K562 (cell line): ENCODE results near the gene ABCG2. TPM values are rescaled to one million over a fixed set of nuclear protein-coding genes. Genes with fewer than 3 reads are reported as not detected.

ENCODE experiments used
- ATAC-seq: fragments of 200-7000 bp; cut with Tn5 transposase; 3 replicates; pipeline ENCODE4 v1.9.1; 2020; ENCODE audit warnings: moderate library complexity
- BruUV-seq: library from RNA; stranded (reverse); fragments of 400-500 nt; replicated peaks from 2 replicates; lab custom pipeline; 2021; lab: Mats Ljungman, UMichigan
- CTCF ChIA-PET: fragments of 300-600 bp; formaldehyde crosslinking; extraction: SDS; loops from one replicate; lab custom pipeline; 2021; ENCODE audit warnings: low intra/inter-chr PET ratio; lab: Yijun Ruan, JAX
- POLR2A ChIA-PET: fragments of 300-600, 350-650 bp; sonication (Branson Sonifier 250); formaldehyde crosslinking; extraction: SDS; loops from one replicate; lab custom pipeline; 2021; ENCODE audit warnings: antibody characterized with exemption, inconsistent platforms; lab: Yijun Ruan, JAX
- DNase-seq, 4 experiments: peaks; one replicate each; pipeline versions ENCODE4 v3.0.0 to v3.0.0-alpha.2; 2011 to 2018; ENCODE audit warnings: low spot score in 3 of 4, mixed read lengths in 3 of 4; ENCODE audit errors: extremely low read depth in 1 of 4
- FAIRE-seq: peaks from 2 replicates; lab custom pipeline; 2011; peaks lifted over from hg19 to GRCh38; lab: Jason Lieb, UNC
- H2AFZ ChIP-seq: 2 replicates; pipeline ENCODE4 v1.6.0; 2011; ENCODE audit warnings: low read depth, low read length, control low read depth, inconsistent platforms
- H3K27ac ChIP-seq: fragments of 200-600 bp; 3 replicates; pipeline ENCODE4 v1.8.0; 2011; ENCODE audit warnings: low read depth, mild to moderate bottlenecking, control low read depth, inconsistent platforms, low read length, moderate library complexity, mixed read lengths; ENCODE audit errors: extremely low read depth
- H3K27me3 ChIP-seq, 2 experiments: fragments of 300-600 bp in 1 of 2; 2 replicates in 1 of 2; 3 replicates in 1 of 2; pipeline versions ENCODE4 v1.6.0 to v1.8.0; 2011; ENCODE audit warnings: inconsistent platforms in 2 of 2, low read length in 2 of 2, mild to moderate bottlenecking in 1 of 2, mixed read lengths in 1 of 2, moderate library complexity in 1 of 2; ENCODE audit not compliant: control insufficient read depth in 2 of 2, insufficient read depth in 2 of 2
- H3K36me3 ChIP-seq: fragments of 300-600 bp; 3 replicates; pipeline ENCODE4 v1.8.0; 2011; ENCODE audit warnings: mild to moderate bottlenecking, low read length, inconsistent platforms; ENCODE audit not compliant: control insufficient read depth, insufficient read depth
- H3K4me1 ChIP-seq, 2 experiments: fragments of 200-600 bp in 1 of 2; replicated peaks in 1 of 2; 2 replicates in 1 of 2; 3 replicates in 1 of 2; pipeline versions ENCODE4 v1.5.1 to v1.8.0; 2011; ENCODE audit warnings: inconsistent platforms in 2 of 2, low read length in 2 of 2, mild to moderate bottlenecking in 1 of 2, mixed read lengths in 1 of 2, moderate library complexity in 1 of 2; ENCODE audit not compliant: control insufficient read depth in 2 of 2, insufficient read depth in 2 of 2
- H3K4me2 ChIP-seq: 2 replicates; pipeline ENCODE4 v1.6.1; 2011; ENCODE audit warnings: low read length, control low read depth, inconsistent platforms, mixed read lengths; ENCODE audit not compliant: insufficient read depth
- H3K4me3 ChIP-seq: fragments of 200-600 bp; sonication (generic), shearing (Covaris generic); 2 replicates; pipeline ENCODE4 v1.5.1; 2016; ENCODE audit warnings: control low read depth, inconsistent platforms
- H3K79me2 ChIP-seq: fragments of 200-600 bp; 3 replicates; pipeline ENCODE4 v1.8.0; 2011; ENCODE audit warnings: low read length, inconsistent platforms; ENCODE audit not compliant: control insufficient read depth, insufficient read depth
- H3K9ac ChIP-seq, 2 experiments: 2 replicates each; pipeline versions ENCODE4 v1.6.0 to v1.6.1; 2011; ENCODE audit warnings: low read depth in 2 of 2, low read length in 2 of 2, control low read depth in 1 of 2, inconsistent platforms in 1 of 2, mild to moderate bottlenecking in 1 of 2, mixed read lengths in 1 of 2; ENCODE audit not compliant: insufficient read depth in 1 of 2
- H3K9me1 ChIP-seq: one replicate; pipeline ENCODE4 v1.6.0; 2011; ENCODE audit warnings: inconsistent platforms, mild to moderate bottlenecking, low read length, moderate library complexity; ENCODE audit not compliant: control insufficient read depth, insufficient read depth
- H3K9me3 ChIP-seq: replicated peaks from 2 replicates; pipeline ENCODE4 v1.5.1; 2011; ENCODE audit warnings: low read depth, low read length, inconsistent platforms; ENCODE audit not compliant: control insufficient read depth, insufficient read depth
- H4K20me1 ChIP-seq: replicated peaks from 2 replicates; pipeline ENCODE4 v1.6.1; 2011; ENCODE audit warnings: low read length, inconsistent platforms, mixed read lengths; ENCODE audit not compliant: control insufficient read depth, insufficient read depth
- ATF7 ChIP-seq: fragments of 450-650 bp; IDR thresholded peaks from 2 replicates; pipeline ENCODE4 v1.7.1; 2014; ENCODE audit warnings: mild to moderate bottlenecking, moderate library complexity
- C11orf30 ChIP-seq: fragments of 450-650 bp; IDR thresholded peaks from 2 replicates; pipeline ENCODE4 v1.6.1; 2016; ENCODE audit warnings: low read depth, mild to moderate bottlenecking
- CHD4 ChIP-seq: fragments of 200-600 bp; sonication (generic); IDR thresholded peaks from 3 replicates; pipeline ENCODE4 v1.6.1; 2012; ENCODE audit warnings: low read depth, mild to moderate bottlenecking, mixed read lengths, low read length, inconsistent platforms; ENCODE audit not compliant: insufficient read depth, insufficient replicate concordance, poor library complexity, severe bottlenecking
- CTBP1 ChIP-seq: fragments of 450-650 bp; IDR thresholded peaks from 2 replicates; pipeline ENCODE4 v1.6.1; 2016; ENCODE audit warnings: borderline replicate concordance
- ESRRB ChIP-seq: fragments of 250-450 bp; sonication (Bioruptor Pico); IDR thresholded peaks from 2 replicates; pipeline ENCODE4 v1.5.0; 2020; ENCODE audit warnings: mild to moderate bottlenecking, moderate library complexity, borderline replicate concordance
- MAFG ChIP-seq: fragments of 450-650 bp; conservative IDR thresholded peaks from 2 replicates; pipeline ENCODE4 v1.6.1; 2016; ENCODE audit warnings: missing genetic modification characterization, missing compliant biosample characterization
- MCM5 ChIP-seq: fragments of 450-650 bp; IDR thresholded peaks from 2 replicates; pipeline ENCODE4 v1.6.1; 2016; ENCODE audit warnings: low read depth
- NFE2 ChIP-seq: IDR thresholded peaks from 2 replicates; pipeline ENCODE4 v1.6.1; 2014; ENCODE audit warnings: antibody characterized with exemption, low read depth
- NFE2L1 ChIP-seq: fragments of 450-650 bp; IDR thresholded peaks from 2 replicates; pipeline ENCODE4 v1.6.1; 2016; ENCODE audit warnings: missing genetic modification characterization, low read depth, mild to moderate bottlenecking, missing compliant biosample characterization, moderate library complexity, borderline replicate concordance
- TBP ChIP-seq: optimal IDR thresholded peaks from 2 replicates; pipeline ENCODE3; 2011; ENCODE audit warnings: low read depth, low read length, improper control_type of control experiment
- TEAD4 ChIP-seq, 2 experiments: sonication (generic) in 1 of 2; formaldehyde crosslinking in 1 of 2; IDR thresholded peaks; 2 replicates each; pipeline versions ENCODE4 v1.6.1 to v1.8.0; 2012 to 2022; ENCODE audit warnings: borderline replicate concordance in 1 of 2, inconsistent platforms in 1 of 2, low read length in 1 of 2, mild to moderate bottlenecking in 1 of 2, missing genetic modification reagents in 1 of 2
- ZNF316 ChIP-seq: fragments of 450-650 bp; IDR thresholded peaks from 2 replicates; pipeline ENCODE4 v1.6.1; 2016
- WGBS: fragments of 100-300 bp; shearing (Covaris generic); methylation state at CpG from one replicate; pipeline ENCODE4 v1.1.6; 2016; ENCODE audit warnings: low coverage, mixed read lengths; ENCODE audit not compliant: insufficient coverage; ENCODE audit errors: missing lambda C conversion rate; 5-methylcytosine and 5-hydroxymethylcytosine counted together
- in situ Hi-C: fragments of 300-500 bp; cut with MboI; formaldehyde crosslinking; loops from 4 replicates; pipeline ENCODE4 v1.15.0; 2018; ENCODE audit warnings: inconsistent platforms, mixed read lengths
- intact Hi-C: fragments of 100-400 bp; cut with micrococcal nuclease; formaldehyde crosslinking; loops from 2 replicates; pipeline ENCODE4 v1.14.2; 2022
- polyA plus RNA-seq, 8 experiments: library from polyadenylated mRNA; depleted of rRNA in 4 of 8; stranded (reverse) in 5 of 8; unstranded in 3 of 8; fragments of >200 nt; fragmentation: Nextera tagmentation in 2 of 8; fragmentation: Illumina TruSeq in 1 of 8; extraction: Ambion mirVana in 2 of 8; extraction: Trizol in 1 of 8; gene quantifications; 2 replicates each; pipeline versions ENCODE4 v1.2.1 to v1.2.3, GENCODE V29; 2011 to 2014; ENCODE audit warnings: inconsistent platforms in 1 of 8, missing spikeins in 1 of 8
- total RNA-seq, 7 experiments: library from RNA; depleted of rRNA in 6 of 7; stranded (reverse); fragments of >200 nt in 6 of 7; fragmentation: Illumina TruSeq in 2 of 7; extraction: Trizol in 2 of 7; gene quantifications; 2 replicates each; pipeline versions ENCODE4 v1.2.1 to v1.2.3, GENCODE V29; 2011 to 2021; ENCODE audit warnings: low replicate concordance in 1 of 7
- TF ChIP-seq, protein P1 (sequence below): sonication (generic); formaldehyde crosslinking; IDR thresholded peaks from 2 replicates; pipeline ENCODE4 v1.8.1; 2023; ENCODE audit warnings: mild to moderate bottlenecking, missing genetic modification reagents, moderate library complexity
- TF ChIP-seq, protein P2 (sequence below): sonication (generic); formaldehyde crosslinking; IDR thresholded peaks from 2 replicates; pipeline ENCODE4 v1.8.1; 2023; ENCODE audit warnings: mild to moderate bottlenecking, missing genetic modification reagents
- TF ChIP-seq, protein P3 (sequence below): fragments of 200-800 bp; sonication (Bioruptor generic); IDR thresholded peaks from 2 replicates; pipeline ENCODE4 v1.6.1; 2017; ENCODE audit warnings: missing genetic modification characterization, missing compliant biosample characterization
- TF ChIP-seq, protein P4 (sequence below): fragments of 450-650 bp; IDR thresholded peaks from 2 replicates; pipeline ENCODE4 v1.6.1; 2018; ENCODE audit warnings: mild to moderate bottlenecking, low read depth; ENCODE audit not compliant: partially characterized antibody

The ABCG2 gene
- total and polyA plus RNA-seq, 9 of the 15 experiments (the other 6 are each of a cell fraction or from before 2014, with no cell fraction given): 0.01 to 0.36 (median 0.11) TPM; not detected in 4

DNA sequence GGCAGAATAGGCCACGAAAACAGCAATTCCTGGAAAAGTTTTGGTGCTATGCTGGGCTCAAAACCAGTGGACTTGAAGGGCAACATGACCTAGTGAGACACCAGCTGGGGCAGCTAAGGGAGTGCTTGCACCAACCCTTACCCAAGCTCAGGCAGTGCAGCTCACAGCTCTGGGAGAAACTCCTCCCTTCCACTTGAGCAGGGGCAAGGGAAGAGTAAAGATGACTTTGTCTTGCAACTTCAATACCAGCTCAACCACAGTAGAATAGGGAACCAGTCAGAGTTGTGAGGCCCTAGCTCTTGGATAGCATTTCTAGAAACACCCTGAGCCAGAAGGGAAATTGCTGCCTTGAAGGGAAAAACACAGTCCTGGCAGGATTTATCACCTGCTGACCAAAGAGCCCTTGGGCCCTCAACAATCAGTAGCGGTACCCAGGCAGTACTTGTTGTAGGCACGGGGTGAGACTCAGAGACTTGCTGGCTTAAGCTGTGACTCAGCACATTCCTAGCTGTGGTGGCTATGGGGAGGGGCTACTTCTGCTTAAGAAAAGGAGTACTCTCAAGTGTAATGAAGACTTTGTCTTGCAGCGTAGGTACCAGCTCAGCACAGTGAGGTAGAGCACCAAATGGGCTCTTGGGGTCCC, 19.7 kb upstream of the ABCG2 start:
- in situ Hi-C loops (no loop called here), intact Hi-C loops (no loop called here)
- H3K4me3 ChIP-seq: no peak overlapping the region
- H3K36me3 ChIP-seq: no peaks in the 10 kb centered on the region
- no peaks in the 10 kb centered on the region for H4K20me1 ChIP-seq
- H3K27me3 ChIP-seq: no peaks in the 10 kb centered on the region
- ChIA-PET CTCF (no interaction called here), POLR2A (no interaction called here)
- no peak overlapping the region for H3K27ac ChIP-seq
- WGBS: 0% methylated on average over 4 of the region's 4 CpGs
- no TSS peak for BruUV-seq
- no peaks in the 10 kb centered on the region for H3K79me2 ChIP-seq
- peak; percentile 98 for ATAC-seq
- FAIRE-seq: peak; percentile 81
- H2AFZ ChIP-seq: peak overlapping the region; percentile 44; the same call in 1 of the 2 replicates
- DNase-seq: peak; percentile 13 to 54 (median 30)
- no peak overlapping the region; the same call in 1 of the 2 replicates for H3K4me2 ChIP-seq
- H3K9ac ChIP-seq: no peak overlapping the region; a peak in 1 of 4 replicates
- H3K9me3 ChIP-seq: no peaks in the 10 kb centered on the region
- no peaks in the 10 kb centered on the region for H3K9me1 ChIP-seq
- peaks cover 0 to 5% of the 10 kb centered on the region in 2 experiments; a peak in 2 of 5 replicates for H3K4me1 ChIP-seq
- TF ChIP-seq C11orf30 (peak; percentile 89), TBP (no peak), NFE2 (peak; percentile 97), MCM5 (no peak), ZNF316 (peak; percentile 89), ESRRB (CRISPR knock-in tag) (no peak), CTBP1 (0 out of 2 replicates have a peak, but pooled peaks have one; percentile 31), MAFG (tag) (peak; percentile 95), TEAD4 (IDR thresholded peaks at IDR 0.05; ENCODE audit: low read length) (peak; percentile 71), TEAD4 (CRISPR knock-in tag; IDR thresholded peaks at IDR 0.05; ENCODE audit: borderline replicate concordance) (no peak), NFE2L1 (tag) (peak; percentile 89), CHD4 (no peak), ATF7 (0 out of 2 replicates have a peak, but pooled peaks have one; percentile 14)
- TF ChIP-seq, protein P1, sequence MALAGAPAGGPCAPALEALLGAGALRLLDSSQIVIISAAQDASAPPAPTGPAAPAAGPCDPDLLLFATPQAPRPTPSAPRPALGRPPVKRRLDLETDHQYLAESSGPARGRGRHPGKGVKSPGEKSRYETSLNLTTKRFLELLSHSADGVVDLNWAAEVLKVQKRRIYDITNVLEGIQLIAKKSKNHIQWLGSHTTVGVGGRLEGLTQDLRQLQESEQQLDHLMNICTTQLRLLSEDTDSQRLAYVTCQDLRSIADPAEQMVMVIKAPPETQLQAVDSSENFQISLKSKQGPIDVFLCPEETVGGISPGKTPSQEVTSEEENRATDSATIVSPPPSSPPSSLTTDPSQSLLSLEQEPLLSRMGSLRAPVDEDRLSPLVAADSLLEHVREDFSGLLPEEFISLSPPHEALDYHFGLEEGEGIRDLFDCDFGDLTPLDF: no peak
- TF ChIP-seq, protein P2, sequence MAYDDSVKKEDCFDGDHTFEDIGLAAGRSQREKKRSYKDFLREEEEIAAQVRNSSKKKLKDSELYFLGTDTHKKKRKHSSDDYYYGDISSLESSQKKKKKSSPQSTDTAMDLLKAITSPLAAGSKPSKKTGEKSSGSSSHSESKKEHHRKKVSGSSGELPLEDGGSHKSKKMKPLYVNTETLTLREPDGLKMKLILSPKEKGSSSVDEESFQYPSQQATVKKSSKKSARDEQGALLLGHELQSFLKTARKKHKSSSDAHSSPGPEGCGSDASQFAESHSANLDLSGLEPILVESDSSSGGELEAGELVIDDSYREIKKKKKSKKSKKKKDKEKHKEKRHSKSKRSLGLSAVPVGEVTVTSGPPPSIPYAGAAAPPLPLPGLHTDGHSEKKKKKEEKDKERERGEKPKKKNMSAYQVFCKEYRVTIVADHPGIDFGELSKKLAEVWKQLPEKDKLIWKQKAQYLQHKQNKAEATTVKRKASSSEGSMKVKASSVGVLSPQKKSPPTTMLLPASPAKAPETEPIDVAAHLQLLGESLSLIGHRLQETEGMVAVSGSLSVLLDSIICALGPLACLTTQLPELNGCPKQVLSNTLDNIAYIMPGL (CRISPR knock-in tag): no peak
- TF ChIP-seq, protein P3, sequence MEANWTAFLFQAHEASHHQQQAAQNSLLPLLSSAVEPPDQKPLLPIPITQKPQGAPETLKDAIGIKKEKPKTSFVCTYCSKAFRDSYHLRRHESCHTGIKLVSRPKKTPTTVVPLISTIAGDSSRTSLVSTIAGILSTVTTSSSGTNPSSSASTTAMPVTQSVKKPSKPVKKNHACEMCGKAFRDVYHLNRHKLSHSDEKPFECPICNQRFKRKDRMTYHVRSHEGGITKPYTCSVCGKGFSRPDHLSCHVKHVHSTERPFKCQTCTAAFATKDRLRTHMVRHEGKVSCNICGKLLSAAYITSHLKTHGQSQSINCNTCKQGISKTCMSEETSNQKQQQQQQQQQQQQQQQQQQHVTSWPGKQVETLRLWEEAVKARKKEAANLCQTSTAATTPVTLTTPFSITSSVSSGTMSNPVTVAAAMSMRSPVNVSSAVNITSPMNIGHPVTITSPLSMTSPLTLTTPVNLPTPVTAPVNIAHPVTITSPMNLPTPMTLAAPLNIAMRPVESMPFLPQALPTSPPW (CRISPR knock-in tag): peak; percentile 31; the same call in 1 of the 2 replicates
- TF ChIP-seq, protein P4, sequence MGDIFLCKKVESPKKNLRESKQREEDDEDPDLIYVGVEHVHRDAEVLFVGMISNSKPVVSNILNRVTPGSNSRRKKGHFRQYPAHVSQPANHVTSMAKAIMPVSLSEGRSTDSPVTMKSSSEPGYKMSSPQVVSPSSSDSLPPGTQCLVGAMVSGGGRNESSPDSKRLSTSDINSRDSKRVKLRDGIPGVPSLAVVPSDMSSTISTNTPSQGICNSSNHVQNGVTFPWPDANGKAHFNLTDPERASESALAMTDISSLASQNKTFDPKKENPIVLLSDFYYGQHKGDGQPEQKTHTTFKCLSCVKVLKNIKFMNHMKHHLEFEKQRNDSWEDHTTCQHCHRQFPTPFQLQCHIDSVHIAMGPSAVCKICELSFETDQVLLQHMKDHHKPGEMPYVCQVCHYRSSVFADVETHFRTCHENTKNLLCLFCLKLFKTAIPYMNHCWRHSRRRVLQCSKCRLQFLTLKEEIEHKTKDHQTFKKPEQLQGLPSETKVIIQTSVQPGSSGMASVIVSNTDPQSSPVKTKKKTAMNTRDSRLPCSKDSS: no peak
